Prostate gland (tissue), 2 donors: ENCODE measurements around the gene UBN1.

Source experiments
- POLR2A ChIP-seq: fragments of 450-650 bp; IDR thresholded peaks from one replicate; pipeline ENCODE4 v1.6.1; 2016; ENCODE audit warnings: antibody characterized with exemption, mild to moderate bottlenecking
- TF ChIP-seq, protein P1 (sequence below), 4 experiments: fragments of 200-600 bp in 2 of 4; fragments of 450-650 bp in 2 of 4; sonication (generic) in 2 of 4; IDR thresholded peaks; 1 replicate in 3 of 4; 2 replicates in 1 of 4; pipeline ENCODE4 v1.5.1; 2016 to 2019; ENCODE audit warnings: antibody characterized with exemption in 4 of 4, mild to moderate bottlenecking in 2 of 4, moderate library complexity in 2 of 4

DNA sequence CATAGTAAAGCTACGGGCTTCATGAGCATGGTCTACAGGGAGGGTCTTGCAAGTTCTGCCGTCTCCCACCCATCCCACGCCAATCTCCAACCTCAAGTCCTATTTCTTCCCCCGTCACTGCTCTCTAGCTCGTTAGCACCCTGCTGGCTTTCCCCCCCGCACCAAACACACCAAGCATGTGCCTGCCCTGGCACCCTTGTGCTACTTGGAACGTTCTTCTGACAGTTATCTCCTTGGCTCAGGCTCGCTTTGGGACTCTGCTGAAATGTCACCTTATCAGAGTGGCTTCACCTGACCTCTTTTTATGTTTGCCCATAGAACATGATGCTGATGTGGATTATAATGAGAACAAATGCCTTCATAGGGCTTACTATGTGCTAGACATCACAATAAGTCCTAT, 22.1 kb upstream of the UBN1 start:
- no peak for TF ChIP-seq POLR2A
- TF ChIP-seq, protein P1, sequence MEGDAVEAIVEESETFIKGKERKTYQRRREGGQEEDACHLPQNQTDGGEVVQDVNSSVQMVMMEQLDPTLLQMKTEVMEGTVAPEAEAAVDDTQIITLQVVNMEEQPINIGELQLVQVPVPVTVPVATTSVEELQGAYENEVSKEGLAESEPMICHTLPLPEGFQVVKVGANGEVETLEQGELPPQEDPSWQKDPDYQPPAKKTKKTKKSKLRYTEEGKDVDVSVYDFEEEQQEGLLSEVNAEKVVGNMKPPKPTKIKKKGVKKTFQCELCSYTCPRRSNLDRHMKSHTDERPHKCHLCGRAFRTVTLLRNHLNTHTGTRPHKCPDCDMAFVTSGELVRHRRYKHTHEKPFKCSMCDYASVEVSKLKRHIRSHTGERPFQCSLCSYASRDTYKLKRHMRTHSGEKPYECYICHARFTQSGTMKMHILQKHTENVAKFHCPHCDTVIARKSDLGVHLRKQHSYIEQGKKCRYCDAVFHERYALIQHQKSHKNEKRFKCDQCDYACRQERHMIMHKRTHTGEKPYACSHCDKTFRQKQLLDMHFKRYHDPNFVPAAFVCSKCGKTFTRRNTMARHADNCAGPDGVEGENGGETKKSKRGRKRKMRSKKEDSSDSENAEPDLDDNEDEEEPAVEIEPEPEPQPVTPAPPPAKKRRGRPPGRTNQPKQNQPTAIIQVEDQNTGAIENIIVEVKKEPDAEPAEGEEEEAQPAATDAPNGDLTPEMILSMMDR (IDR thresholded peaks at IDR 0.05), result no peak
